NCI-H774 (cell line): Measurements from ENCODE around the gene KCNC3.

Source experiments
- DNase-seq: peaks from one replicate; lab custom pipeline; 2025; lab: John Stamatoyannopoulos, UW

KCNC3 gene

DNA sequence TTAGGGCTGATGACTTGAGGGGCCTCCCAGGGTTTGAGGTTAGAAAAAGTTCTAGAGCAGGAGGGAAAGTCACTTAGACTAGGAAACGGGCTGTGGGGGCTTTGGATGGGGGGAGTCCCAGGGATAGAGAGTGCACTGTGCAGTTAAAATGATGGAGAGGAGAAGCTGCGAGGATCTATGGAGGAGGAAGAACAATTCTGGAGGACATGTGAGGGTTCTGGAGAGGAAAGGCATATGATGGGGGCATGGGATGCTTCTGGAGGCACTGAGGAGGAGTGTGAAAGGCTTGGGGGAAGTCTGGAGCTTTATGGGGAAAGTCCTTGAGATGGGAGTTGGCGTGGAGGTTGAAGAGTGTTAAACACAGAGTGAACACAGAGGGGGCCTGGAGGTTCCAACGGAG lies 2.2 kb downstream of the KCNC3 start:
- DNase-seq, result no peak

DNA sequence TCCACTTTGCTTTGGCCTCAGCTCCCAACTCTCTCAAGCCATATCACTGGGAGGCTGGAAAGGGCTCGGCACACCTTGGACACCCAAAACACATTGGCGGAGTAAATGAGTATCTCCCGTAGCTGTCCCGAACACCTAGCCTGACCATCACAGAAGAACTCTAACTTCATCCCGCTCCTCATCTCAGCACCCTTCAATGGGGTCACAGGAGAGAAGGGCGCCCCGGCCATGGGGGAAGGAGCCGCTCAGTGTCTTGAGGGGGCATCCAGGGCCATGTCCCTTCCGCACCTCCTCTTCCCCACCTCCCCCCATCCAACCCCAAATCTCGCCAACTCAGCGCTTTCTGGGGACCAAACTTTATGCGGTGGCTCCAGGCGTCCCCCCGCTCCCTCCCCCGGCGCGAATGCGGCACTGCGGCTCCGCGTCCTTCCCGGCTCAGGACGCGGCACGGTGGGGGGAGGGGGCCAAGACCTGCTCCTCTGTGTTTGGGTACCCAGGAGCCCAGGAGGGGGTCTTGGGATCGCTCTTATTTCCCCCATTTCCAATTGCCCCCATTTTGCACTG lies 3.0 kb downstream of the KCNC3 start:
- no peak for DNase-seq

DNA sequence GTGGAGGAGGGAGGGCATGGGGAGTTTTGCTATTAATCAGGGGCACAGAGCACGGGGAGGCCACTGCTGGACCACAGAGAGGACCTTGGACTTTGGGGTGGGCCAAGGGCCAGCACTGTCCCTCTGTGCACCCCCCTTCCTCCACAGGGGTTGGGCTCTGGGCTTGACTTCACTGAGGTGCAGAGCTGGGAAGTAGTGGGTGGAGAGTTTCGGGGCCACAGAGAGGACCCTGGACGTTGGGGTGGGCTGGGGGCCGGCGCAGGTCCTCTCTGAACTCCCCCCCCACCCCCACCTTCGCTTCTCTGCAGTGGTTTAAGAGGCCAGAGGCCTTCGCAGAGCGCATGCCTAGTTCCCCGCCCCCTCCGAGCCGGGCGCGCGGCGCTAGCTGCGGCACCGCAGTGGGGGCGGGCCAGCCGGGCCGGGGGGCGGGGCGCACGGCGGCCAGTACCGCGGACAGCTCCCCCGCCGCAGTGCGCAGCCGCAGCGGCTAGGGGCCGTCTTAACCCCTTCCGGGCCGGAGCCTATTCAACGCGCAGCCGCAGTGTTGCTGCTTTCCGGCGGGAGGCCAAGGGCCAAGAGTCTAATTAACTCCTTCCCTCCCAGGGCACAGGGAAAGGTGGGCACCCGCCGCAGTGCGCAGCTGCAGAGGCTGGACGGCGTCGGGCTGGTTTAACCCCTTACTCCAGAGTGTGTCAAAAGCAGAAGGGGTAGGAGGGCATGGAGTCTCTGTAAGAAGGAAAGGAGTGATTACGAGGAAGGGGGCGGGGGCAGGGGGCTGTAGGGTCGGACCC lies 3.7 kb downstream of the KCNC3 start:
- peak; percentile 92 for DNase-seq

DNA sequence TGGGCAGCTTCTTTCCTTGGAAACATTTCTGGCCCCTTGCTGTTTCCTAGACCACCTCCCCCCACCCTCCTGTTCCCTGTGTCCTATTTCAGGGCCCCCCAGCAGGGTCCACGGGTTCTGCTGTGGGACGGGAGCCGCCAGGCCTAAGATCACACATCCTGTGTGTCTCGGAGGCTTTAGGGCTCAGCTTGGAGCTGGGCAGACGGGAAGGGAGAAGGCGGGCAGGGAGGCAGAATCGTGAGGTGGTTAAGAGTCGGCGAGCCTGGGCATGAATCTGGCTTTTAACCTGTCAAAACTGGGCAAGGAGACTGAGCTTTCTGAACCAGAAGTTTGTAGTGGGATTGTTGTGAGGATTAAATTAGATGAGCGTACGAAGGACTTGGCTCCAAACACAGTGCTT lies 4.8 kb downstream of the KCNC3 start:
- no peak for DNase-seq

DNA sequence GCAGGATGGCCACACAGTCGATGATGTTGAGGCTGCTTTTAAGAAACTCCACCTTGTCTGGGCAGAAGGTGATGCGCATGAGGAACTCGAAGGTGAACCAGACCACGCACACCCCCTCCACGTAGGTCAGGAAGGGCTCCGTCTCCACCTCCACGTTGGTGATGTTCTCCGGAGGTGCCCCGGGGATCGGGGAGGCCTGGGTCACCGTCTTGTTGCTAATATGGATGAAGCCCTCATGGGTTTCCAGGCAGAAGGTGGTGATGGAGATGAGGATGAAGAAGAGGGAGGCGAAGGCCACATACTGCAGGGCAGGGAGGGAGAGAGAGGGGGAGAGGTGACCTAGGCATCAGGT lies 5.4 kb downstream of the KCNC3 start:
- DNase-seq, result no peak

DNA sequence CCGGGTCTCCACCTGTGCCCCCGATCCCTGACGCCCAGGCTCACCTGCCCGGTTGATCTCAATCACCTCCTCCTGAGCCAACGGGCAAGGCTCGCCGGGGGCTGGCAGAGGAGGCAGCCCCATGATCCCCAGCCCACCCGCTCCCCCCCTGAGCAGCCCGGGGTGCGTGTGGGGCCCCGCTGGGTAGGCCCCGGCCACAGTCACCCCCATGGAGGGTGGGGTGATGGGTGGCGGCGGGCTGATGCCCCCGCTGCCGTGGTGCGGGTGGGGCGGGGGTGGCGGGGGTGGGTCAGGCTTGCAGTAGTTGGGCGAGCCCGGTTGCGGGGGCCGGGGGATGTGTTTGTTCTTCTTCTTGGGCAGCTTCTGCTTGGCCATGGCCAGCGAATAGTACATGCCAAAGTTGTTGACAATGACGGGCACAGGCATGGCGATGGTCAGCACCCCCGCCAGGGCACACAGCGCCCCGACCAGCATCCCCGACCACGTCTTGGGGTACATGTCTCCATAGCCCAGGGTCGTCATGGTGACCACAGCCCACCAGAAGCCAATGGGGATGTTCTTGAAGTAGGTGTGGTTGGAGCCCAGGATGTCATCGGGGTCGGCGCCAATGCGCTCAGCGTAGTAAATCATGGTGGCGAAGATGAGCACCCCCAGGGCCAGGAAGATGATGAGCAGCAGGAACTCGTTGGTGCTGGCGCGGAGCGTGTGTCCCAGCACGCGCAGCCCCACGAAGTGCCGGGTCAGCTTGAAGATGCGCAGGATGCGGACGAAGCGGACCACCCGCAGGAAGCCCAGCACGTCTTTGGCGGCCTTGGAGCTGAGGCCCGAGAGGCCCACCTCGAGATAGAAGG lies 6.0 kb downstream of the KCNC3 start:
- no peak for DNase-seq

DNA sequence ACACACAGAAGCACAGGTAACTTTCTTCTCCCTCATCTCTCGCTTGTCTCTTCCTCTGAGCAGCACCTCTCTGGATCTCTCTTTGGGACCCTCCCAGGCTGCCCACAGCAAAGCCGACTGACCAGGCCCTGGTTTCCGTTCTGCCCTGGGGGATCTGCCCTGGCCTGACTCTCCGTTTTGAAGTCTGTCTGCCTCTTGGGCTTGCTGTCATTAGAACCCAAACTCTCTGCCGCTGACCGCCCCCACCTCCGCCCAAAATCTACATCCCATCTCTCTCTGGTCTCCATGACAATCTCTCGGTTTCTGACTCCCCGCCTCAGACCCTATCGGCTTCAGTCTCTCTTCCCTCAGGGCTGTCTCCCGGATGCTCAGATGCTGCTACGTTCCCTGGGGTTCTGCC lies 6.9 kb downstream of the KCNC3 start:
- no peak for DNase-seq

DNA sequence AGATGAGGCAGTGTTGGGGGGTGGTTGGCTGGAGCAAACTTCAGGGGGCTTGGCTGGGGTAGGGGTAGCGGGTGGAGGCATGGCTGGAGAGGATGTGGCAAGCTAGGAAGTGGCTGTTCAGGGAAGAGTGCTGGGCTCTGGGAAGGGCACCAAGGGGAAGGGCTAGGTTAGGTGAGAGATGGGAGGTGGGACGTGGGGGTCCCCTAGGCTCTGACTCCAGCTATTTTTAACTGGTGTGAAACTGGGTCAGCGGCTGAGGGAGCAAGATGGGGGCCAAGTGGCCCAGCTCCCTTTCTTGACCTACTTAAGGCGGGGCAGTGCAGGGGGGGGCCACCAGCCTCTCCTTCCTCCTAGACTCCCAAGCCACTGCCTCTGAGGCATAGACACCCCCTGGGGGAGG lies 7.3 kb downstream of the KCNC3 start:
- no peak for DNase-seq

DNA sequence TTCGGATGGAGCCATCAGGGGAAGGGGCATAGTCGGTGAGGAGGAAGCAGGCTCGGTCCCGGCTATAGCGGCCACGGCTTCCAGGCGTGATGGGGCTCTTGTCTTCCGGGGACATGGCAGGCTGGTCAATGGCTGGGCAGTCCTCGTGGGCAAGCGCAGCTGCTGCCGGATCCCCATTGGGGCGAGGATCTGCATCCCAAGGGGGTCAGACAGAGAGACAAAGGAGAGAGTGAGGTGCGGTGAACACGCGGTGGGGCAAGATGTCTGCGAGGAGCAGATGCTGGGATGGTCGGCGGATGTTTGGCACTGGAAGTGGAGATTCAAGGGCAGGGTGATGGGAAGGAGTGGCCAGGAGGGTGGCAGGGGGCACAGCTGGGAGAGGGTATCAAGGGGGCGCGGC lies 8.6 kb downstream of the KCNC3 start:
- DNase-seq, result no peak

DNA sequence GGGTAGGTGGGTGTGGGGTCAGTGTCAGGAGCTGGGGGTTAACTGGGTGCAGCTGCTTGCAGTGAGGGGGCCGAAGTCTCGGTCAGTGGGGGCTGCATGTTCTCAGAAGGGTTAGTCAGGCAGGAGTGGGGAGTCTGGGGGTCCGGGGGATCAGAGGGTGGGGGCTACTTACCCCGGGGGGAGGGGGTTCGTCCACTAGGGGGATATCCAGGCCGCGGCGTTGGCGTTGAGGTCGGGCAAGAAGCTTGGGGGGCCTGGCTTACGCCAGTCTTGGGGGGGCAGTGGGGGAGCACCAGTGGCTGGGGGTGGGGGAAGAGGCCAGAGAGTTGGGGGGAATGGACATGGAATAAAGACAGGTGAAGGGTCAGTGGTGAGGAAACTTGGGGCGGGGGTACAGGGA lies 9.1 kb downstream of the KCNC3 start:
- DNase-seq, result no peak

DNA sequence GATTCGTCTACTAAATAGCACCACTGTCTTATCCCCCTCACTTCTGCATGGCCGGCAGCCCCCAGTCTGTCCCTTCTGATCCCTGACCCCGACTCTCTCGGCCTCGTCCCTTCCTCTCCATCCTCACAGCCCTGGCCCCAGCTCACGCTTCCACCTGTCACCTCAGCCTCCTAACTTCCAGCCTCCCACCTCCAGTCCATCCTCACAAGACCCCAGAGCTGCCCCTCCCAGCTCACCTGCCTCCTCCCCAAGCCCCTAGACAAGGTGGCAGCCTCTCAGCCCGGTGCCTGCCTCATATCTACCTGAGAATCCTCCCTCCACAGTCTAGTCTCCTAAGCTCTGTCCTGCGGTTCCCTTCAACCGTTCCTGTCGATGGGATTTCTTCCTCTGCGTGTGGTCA lies 10.0 kb downstream of the KCNC3 start:
- no peak for DNase-seq

DNA sequence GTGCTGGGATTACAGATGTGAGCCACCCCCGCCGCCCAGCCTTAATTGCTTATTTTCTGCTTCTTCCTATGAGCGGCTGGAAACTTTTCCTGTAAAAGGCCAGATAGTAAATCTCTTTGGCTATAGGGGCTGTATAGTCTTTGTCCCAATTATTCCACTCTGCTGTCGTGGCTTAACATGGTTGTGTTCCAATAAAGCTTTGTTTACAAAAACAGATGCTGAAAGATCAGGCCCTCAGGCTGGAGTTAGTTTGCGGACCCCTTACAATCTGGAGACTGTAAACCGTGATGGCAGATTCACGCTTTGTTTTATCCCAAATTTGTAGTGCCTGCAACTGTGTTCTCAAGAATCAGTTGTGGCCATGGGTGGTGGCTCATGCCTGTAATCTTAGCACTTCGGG lies 10.7 kb downstream of the KCNC3 start:
- no peak for DNase-seq

DNA sequence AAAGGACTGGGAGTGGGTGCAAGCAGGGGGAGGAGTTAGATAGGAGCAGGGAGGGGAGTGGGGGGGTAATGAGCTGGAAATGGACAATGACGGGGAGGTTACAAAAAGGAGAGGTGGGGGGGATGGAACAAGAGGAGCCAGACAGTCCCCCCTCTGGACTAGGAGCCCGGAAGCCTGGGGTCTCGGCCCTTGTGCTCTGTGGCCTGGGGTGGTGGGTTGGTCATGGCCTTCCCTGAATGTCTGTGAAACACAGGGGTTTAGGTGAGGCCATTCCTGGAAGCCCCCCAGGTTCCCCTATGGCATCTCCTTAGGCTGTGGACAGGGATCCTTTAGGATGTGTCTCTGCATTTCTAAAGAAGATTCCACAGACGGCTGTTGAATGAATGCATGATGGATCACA lies 12.1 kb downstream of the KCNC3 start:
- no peak for DNase-seq

DNA sequence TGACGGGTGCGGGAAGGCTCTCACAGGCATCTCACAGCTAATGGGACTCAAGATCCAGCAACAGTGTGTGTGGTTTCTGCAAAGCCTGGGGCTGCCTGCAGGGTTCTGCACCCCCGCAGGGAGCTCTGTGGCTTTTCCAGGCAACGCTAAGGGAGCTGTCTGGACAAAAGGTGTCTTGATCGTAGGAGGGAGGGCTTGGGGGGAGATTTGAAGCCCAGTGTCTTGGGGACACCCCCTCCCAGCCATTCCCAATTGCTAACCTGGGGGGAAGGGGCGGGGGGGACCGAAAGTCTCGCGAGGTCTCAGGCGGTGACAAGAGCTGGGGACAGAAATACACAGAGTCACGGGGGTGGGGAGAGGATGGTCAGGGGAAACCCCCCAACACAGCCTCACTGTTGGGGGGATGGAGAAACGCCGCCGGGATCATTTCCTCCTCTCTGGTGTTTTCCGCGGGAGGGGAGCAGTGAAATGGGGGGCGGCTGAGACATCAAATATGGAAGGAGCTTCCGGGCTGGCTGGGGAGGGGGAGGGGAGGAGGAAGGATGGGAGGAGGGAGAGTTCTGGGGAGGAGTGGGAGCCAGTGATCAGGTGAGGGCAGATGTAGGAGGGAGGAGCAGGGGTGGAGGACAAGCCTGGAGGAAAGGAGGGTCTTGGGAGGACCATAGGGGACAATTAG lies 13.3 kb downstream of the KCNC3 start:
- DNase-seq, result peak; percentile 49

DNA sequence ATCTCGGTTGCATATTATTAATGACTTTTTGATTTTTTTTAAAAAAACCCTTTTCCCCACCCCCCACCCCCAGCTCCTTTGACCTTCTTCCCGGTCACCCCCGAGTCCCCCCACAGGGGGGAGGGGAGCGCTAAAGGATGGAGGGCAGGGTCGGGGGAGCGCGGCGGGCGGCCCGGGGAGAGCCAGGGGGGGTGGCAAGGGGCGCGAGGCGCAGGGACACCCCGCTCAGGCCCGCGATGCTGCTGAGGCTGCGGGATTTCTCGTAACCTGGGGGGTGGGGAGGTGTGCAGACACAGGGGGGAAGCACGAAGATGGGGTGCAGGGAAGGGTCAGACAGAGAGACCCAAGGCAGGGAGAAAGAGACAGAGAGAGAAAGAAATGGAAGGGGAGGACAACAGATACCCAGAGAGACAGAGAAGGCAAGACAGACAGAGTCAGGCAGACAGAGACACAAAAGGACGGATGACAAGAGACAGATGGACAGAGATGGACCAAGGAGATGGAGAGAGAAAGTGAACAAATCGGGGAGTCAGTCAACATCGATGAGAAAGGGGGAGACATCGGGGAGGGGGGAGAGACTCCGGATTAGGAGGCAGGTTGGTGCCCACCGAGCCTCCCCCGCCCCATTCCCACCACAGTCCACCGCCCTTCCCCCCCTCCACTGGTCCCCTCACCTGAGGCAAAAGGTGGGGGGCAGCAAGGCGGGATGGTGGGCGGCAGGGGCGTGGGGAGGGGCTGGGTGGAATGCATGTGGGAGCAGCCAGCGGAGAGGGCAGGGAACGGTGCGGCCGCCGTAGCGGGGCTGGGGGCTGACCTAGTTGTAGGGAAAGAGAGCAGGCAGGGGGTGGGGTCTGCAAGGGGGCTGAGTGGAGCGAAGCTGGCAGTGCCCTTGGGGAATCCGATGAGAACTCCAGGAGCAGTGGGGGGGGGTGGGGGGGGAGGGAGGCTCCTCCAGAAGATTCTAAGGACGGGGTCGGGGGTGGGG lies 14.2 kb downstream of the KCNC3 start:
- no peak for DNase-seq

DNA sequence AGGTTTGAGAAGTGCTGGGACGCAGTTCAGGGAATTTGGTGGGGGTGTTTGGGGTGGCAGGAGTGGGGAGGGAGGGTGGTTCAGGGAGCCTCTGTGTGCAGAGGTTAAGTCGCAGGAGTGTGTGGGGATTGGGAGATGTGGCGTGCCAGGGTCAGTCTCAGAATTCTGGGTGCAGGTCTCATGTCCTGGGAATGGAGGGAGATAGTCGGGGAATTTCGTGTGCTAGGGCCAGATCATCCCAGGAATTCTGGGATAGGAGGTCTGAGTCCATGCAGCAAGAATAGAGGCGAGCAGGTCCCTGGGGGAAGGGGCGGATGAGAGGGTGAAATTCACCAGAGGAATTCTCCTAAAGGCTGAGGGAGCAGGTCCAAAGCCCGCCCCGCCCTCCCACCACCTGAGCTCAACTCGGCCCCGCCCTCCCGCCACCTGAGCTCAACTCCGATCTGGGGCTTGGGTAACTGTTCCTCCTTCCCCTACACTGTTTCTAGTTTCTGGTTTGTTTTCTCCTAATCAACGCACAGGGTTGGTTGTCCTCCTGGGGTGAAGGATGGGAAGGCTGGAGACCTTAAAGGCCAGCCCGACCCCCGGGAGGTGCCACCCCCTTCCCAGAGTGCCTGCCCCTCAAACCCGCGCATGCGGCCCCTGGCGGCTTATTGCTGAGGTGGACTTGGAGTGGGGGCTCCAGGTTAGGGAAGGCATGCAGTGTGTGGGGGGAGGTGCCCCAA lies 15.2 kb downstream of the KCNC3 start:
- DNase-seq, result peak; percentile 14

DNA sequence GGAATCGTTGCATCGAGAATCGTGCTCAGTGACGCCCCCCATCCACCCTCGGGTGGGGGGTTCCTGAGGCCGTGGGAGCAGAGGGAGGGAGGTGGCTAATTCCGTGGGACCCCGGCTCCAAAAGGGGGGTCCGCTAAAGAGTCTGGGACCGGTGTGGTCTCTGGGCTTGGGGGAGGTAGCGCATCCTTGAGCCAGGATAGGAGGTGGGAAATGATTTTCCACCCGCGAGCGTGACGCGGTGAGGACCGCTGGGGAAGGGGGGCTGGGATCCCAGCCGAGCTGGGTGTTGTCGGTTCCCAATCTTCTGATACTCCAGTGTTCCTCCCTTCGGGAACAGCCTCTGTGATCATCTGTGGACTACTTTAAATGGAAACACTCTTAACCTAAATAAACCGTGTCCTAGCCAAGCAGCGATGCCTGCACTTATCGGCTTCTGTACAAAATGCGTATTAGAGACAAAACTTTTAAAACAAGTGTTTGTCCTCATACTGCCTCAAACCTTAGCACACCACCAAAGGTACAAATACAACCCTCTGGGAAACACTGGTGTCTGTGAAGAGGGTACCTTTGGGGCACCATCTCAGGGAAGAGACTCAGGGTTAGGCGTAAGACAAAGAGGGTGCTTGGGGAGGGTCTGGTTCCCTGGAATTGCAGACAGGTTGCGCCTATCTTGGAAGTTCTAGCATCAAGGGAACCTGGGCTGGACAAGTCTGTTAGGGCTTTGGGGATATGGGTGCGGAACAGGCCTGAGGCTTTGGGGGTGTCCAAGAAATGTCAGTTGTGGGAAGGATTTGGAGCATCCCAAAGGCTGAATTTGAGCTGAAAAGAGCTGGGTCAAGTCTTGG lies 16.0 kb downstream of the KCNC3 start:
- no peak for DNase-seq

DNA sequence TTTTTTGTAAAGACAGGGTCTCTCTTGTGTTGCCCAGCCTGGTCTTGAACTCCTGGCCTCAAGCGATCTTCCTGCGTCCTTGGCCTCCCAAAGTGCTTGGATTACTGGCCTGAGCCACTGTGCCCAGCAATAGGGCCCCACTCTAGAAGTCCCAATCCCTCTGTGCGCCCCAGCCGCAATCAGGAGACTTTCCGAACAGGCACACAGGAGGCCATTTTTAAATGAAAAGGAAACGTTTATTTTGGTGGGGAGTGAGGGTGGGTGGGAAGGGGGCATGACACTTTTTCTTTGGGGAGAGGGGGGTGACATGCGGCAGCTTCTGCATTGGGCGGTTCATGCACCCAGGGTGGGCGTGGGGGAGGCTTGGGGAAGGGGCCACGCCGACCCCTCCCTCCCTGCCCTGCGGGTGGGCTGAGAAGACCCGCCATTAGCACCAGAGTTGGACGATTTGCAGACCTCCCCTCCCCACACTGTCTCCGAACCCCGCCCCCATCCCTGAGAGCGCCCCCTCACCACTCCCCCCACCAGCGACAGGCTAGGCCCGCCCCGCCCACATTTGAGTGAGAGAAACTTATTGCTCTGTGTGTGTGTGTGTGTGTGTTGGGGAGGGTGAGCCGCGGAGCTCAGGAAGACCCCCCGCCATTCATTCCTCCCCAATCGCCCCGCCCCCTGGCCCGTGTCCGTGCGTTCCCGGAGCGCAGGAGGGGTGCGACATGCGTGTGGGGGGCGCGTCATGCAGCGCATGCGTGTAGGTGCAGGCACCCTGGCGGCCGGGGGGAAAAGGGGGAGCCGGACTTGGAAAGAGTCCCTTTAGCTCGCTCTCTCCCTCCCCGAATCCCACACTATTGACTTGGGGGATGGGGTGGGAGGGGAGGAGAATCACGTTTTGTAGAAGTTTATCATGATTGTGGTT lies 17.2 kb downstream of the KCNC3 start:
- peak; percentile 67 for DNase-seq
